HG02840 (cell line): ENCODE data around the gene PHOX2B.

ENCODE experiments used
- ATAC-seq: cut with Tn5 transposase; IDR thresholded peaks from one replicate; pipeline ENCODE4 v1.9.1; 2021; ENCODE audit warnings: mild to moderate bottlenecking, moderate library complexity, moderate number of reproducible peaks; ENCODE audit not compliant: unreplicated experiment, low FRiP score

The PHOX2B gene

GRCh38 chr4:41748571-41749475, at the start of gene PHOX2B:
PHOX2B (minus strand) TSS chr4:41748725; CDS start chr4:41748610, 115 bp downstream.
- no peak for ATAC-seq

GRCh38 chr4:41797260-41797659, 48.7 kb upstream of the PHOX2B start:
- no peak for ATAC-seq

GRCh38 chr4:41796545-41797210, 48.2 kb upstream of the PHOX2B start:
- no peak for ATAC-seq

DNA sequence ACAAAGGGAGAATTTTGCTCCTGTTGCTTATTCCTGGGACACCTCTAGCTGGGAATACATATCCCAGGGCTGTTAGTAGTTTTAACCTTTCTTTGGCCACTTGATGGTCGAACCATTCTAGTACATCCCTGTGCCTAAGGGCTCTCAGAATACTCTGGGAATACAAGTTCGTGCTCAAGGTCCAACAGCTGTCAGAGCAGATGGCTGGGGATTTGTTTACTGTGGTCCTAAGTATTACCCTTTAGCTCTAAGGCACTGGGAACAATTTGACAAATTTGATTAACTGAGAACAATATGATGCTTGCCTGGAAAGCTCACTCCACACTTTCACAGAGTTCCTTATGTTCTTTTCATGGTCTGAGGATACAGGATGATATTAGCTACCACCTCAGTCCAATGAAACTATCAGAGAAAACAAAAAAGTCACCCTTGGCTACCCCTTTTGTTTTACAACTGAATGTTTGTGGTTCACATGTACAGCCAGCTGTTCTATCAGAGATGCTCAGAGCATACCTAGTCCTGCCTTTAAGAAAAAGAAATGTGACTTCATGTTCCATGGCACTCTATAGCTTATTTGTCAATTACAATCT, 47.4 kb upstream of the PHOX2B start:
- ATAC-seq = no peak

DNA sequence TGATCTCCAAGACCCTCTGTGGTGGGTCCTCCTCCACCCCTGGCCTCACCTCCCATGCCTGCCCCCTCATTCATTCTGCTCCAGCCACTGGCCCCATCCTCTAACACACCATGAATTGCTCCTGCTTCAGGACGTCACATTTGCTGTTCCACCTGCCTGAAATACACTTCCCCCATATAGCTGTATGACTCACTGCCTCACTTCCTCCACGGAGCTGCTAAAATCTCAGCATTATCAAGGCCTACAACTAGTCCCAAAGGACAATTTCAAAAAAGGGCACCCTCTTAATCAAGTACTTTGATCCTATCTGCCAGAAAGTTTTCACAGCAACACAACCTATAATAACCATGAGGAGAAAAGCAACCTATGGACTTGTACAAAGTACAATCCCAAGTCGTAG, 43.6 kb upstream of the PHOX2B start:
- no peak for ATAC-seq

DNA sequence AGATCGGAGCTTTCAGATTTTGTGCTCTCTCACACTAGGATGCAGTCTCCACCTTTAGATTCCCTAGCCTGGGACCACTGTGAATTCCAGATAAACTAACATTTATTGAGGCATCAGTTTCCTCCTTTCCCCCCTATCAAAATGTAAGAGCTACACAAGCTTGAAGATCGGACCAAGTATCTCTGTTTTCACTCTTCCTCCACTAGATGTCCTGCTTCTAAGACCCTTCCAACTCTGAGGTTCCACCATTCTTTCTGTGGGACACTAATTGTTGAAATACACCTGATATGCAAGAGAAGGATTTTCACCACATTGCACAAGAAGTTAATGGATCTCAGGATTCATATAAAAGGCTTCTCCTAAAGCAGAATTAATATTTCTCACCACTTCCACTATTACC, 43.0 kb upstream of the PHOX2B start:
- ATAC-seq = no peak

- no peak for ATAC-seq
These were observed 39.4 kb upstream of the PHOX2B start for GRCh38 chr4:41787931-41788330.

- ATAC-seq = no peak
These were observed 37.1 kb upstream of the PHOX2B start for GRCh38 chr4:41785665-41786064.

- no peak for ATAC-seq
These were observed 35.9 kb upstream of the PHOX2B start for GRCh38 chr4:41784191-41784979.

DNA sequence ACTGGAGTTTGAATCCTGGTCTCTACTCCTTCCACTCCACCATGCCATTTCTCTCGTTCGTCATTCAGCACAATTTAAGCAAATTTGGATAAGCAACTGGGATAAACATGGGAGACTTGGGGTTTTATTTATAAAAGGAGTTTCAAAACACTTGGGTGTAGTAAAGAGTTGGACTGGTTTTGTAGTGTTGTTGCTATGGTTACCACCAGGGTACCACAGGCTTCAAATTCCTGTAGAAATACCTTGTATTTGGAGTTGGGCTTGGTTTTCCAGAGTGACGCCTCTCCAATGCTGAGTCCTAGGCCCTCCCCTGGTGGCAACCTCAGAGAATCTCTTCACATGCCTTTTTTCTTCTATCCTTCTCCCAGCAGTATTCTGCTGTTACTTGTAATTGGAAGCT, 27.9 kb upstream of the PHOX2B start:
- ATAC-seq = no peak

- ATAC-seq = no peak
These were observed 15.2 kb upstream of the PHOX2B start for GRCh38 chr4:41763729-41764128.

GRCh38 chr4:41758884-41759283, 10.4 kb upstream of the PHOX2B start:
- ATAC-seq = no peak

DNA sequence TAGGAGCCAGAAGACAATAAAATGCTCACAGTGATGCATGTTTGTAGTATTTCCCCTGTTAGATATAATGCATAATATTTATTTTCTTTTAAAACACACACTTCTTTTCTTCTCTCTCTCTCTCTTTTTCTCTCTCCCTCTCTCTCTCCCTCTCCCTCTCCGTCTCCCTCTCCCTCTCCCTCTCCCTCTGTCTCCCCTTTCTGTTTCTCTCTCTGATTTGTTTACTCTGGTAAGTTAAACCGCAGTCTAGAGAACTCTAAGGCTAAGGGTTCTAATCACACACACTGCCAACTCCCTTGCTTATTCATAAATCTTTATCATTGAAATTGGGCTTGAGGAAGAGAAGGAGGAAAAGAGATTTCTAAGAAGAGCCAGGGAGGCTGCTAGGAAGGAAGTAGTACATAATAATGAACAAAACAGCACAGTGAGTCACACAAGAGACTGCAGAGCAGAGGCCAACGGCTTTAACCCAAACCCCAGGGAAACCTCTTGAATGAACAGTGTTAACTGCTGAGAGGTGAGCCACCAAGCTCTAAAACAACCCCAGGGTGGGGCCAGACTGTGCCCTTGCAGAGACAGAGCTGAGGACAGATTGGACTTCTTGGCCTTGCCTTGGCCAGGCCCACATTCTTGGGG, 9.1 kb upstream of the PHOX2B start:
- no peak for ATAC-seq

GRCh38 chr4:41753942-41754341, 5.4 kb upstream of the PHOX2B start:
- no peak for ATAC-seq

DNA sequence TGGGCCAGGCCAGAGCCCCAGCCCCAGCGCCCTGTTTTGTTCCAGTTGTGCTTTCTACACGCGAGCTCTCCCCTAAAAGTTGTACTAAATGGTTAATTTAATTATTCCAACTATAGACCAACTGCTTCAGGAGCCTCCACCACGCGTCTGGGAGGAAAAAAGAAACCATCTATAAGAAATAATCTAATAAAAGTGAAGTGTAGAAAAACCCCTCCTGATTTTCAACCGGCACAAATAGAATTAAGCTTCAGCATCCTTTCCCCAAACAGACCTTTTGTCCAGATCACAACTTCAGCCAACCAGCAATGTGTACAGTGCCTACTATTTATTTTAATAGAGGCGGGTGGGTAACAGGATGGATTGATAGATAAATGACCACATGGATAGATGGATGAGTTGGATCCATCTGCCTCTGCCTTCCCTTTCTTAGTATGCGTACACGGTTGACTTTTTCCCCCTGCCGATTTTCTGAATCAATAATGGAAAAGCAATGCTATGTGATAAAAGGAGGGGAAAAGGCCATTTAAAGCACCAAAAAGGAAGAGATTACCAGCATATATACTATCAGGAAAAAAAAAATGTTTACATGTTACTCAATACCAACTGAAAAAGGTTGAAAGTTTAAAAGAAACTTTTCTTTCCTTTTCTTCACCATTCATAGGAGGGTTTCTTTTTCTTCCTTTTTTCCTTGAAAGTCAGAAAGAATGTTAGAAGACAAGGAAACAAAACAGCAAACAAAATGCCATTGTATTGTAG, 3.7 kb upstream of the PHOX2B start:
- ATAC-seq = no peak

GRCh38 chr4:41751449-41752061, 3.0 kb upstream of the PHOX2B start:
- no peak for ATAC-seq

GRCh38 chr4:41750626-41751448, 2.3 kb upstream of the PHOX2B start:
- ATAC-seq = no peak

GRCh38 chr4:41750121-41750625, 1.6 kb upstream of the PHOX2B start:
- ATAC-seq = no peak
